GM19467 (cell line): Measurements from ENCODE around the gene PER3.

ENCODE experiments used
- ATAC-seq: cut with Tn5 transposase; IDR thresholded peaks from one replicate; pipeline ENCODE4 v1.9.1; 2021; ENCODE audit warnings: mild to moderate bottlenecking, moderate library complexity; ENCODE audit not compliant: unreplicated experiment

Gene PER3

DNA sequence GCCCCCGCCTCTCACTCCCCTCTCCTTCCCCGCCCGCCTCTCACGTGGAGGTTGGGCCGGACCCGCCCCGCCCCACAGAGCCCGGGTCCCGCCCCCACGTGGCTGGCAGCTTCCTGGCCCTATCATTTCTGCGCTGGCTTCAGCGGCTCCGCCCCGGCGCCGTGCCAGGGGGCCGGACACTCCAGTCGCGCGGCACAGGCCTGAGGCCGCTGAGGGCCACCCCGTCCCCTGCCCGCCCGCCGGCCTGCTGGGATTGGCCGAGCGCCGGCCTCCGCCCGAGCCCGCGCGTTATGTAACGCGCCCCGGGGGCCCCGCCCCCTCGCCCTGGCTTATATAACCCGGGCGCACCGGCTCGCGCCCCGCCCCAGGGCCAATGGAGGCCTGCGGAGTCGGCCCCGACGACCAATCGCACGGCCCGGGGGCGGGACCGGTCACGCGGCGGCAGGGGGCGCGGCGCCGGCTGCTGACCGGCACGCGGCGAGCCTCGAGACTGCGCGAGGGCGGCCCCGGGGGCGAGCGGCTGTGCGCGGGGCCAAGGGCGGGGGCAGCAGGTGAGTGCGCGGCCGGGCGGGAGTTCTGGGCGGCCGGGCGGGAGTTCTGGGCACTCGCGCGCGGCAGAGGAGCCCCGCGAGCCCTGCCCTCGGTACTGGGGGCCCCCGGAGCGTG lies at the start of gene PER3:
Gene PER3, plus strand, starts transcription at position 466 of the 666 bp plus-strand sequence. CDS start 587 bp downstream, outside the sequence.
- ATAC-seq: peak; percentile 87

DNA sequence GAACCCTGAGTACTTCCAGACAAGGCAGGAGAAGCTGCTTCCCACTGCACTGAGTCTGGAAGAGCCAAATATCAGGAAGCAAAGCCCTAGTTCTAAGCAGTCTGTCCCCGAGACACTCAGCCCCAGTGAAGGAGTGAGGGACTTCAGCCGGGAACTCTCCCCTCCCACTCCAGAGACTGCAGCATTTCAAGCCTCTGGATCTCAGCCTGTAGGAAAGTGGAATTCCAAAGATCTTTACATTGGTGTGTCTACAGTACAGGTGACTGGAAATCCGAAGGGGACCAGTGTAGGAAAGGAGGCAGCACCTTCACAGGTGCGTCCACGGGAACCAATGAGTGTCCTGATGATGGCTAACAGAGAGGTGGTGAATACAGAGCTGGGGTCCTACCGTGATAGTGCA lies 46.0 kb upstream of the PER3 start:
- no peak for ATAC-seq

DNA sequence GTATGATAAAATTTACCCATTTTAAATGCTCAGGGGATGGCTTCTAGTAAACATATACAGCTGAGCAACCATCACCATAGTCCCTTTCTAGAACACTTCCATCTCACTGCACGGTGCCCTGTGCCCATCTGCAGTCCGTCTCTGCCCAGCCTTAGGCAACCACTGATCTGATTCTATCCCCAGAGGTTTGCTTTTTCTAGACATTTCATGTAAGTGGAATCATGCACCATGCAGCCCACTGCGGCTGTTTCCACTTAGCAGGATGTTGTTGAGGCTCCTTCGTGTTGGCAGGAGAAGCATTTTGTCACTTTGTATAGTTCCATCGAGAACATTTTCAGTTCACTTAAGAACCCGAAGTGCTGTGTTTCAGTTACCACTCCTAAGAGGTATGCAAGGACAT lies 40.7 kb upstream of the PER3 start:
- no peak for ATAC-seq

DNA sequence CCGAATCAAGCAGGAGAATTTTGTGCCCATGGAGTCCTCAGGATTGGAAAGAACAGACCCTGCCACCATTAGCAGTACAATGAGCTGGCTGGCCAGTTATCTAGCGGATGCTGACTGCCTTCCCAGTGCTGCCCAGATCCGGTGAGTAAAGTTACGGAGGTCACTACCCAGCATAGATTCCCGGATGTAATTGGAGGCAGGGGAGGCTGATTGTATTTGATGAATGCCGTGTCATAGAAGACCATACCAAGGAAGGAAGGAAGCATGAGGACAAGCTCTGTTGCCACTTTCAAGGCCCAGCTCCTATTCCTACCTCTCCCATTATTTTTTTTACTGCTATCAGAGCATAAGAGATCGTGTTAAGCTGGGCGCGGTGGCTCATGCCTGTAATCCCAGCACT lies 39.2 kb upstream of the PER3 start:
- no peak for ATAC-seq

DNA sequence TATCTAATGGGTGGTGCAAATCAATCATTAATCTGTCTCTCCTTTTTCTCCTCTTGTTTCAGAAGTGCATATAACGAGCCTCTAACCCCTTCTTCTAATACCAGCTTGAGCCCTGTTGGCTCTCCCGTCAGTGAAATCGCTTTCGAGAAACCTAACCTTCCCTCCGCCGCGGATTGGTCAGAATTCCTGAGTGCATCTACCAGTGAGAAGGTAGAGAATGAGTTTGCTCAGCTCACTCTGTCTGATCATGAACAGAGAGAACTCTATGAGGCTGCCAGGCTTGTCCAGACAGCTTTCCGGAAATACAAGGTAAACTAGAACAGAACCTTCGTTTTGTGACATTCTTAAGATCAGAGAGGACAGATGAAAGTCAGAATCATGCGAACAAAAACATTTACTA lies 38.3 kb upstream of the PER3 start:
- ATAC-seq: no peak

DNA sequence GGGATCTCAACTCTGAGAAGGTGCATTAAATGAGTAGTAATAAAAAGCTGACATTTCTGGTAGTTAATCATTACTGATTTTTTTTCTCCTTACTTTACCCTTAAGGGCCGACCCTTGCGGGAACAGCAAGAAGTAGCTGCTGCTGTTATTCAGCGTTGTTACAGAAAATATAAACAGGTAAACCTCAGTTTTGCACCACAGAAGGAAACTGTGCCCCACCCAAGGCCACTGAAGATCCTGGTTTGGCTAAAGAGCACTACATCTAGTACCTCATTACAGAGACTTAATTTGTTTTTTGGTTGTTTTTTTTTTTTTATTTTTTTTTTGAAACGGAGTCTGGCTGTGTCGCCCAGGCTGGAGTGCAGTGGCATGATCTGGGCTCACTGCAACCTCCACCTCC lies 36.5 kb upstream of the PER3 start:
- ATAC-seq: no peak

DNA sequence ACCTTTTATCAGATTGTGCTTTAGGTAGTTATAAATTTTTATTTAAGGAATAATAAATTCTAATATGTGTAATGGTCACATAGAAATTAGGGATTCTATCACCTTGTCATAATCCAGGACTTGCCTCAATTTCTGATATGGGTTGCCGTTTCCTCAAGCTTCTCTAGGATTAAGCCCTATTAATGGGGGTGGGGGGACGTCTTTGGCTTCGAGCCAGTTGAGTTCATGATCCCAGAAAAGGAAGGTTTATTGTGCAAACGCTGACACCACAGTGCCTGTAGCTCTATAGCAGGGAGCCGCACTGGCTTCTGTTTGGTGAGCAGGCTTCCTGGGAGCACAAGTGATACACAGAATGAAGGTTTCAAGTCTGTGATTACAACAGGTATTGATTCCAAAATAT lies 35.0 kb upstream of the PER3 start:
- ATAC-seq: no peak

DNA sequence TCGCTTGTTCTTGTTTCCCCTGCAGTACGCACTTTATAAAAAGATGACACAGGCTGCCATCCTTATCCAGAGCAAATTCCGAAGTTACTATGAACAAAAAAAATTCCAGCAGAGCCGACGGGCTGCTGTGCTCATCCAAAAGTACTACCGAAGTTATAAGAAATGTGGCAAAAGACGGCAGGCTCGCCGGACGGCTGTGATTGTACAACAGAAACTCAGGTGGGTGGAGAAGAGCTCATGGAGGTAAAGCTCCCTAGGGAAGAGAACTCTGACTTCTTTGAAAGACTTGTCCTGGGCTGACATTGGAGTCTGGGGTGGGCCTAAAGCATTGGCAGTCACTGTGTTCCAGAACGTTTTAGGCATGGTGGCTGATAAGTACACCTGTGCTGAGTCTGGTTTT lies 32.9 kb upstream of the PER3 start:
- ATAC-seq: no peak

DNA sequence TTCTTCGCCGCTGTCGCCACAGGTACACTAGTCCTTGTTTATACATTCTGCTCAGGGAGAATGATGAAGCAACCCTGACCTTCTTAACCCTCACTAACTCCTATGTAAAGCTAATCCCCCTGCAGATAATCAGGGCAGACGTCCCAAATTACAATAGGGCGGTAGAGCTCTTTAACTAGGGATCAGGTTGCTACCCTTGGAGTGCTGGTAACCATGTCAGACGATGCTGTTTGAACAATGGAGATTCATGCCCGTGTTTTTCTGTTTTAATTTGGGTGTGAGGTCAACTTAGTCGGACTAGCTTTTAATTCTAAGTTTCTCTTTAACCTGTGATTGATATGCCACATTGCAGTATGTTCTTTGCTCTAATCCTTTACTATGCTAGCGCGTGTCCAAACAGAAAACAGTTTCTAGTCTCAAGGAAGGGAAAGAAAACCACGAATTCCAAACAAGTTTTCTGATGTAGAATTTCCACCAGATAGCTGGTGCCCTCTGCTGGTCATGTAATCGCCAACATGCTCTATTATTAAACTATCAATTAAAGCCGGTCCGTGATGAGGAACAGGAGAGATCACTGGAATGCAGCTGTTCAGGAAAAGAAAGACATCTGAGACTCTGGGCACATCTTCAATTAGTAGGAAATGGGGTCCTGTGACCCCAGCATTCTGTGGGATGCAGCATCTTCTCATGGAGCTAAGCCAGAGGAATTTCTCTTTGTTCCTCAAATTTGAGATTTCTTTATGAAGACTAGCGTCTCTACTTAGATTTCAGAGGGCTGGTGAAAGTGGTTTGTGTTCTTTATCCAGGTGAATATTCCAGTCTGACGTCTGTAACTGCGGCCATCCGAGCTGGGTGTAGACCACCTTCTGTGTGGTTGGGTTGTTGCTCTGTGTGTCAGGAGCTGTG lies 31.3 kb upstream of the PER3 start:
- ATAC-seq: no peak

DNA sequence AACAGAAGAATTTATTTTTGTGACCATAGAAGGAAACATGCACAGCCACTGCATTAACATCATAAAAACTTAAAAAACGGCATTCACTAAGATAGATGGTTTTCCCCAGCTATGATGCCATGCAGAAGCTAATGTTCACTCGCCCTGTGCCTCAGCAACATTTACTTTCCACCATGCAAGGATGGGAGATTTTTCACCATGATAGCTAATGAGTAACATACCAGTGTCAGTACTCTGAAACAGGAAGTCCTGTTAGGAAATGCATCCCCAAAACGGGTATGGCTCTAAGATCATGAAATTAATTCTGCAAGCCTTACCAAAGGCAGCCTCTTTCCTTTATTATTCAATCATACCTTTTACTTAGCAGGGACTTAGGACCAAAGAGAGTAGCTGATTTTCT lies 30.4 kb upstream of the PER3 start:
- no peak for ATAC-seq

DNA sequence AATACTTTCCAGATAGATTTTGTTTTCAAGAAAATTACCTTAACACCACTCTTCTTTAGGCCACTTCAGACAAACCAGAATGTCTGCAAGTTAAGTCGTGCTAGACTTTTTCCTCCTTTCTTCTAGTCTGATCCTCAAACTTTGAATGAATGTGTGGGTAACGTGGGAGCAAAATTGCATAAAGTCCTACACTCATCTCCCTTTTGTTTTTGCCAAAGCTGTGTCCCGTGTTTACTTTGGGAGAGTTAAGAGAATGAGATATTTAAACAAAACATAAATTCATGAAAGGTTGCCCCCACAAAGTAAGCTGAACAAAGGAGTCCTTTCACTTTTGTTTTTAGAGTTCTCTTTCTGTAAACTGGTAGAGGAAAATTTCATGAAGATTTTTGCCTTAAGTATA lies 29.9 kb upstream of the PER3 start:
- ATAC-seq: no peak

DNA sequence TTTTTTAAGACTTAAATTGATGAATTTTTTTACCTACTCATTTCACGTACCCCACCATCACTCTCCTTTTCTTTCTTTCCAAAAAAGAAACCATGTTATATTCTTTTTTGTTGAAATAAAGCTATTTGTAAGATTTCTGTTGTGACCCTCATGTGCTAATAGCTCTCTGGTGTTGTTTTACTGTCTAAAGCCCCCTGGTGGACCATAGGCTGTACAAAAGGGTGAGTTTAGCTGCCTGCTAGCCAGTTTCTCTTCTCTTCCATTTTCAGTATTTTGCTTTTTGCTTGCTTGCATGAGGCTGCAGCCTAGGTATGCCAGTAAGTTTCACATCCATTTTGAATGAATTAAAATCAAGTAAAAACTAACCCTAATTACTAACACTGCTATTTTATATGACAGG lies 28.6 kb upstream of the PER3 start:
- ATAC-seq: no peak

DNA sequence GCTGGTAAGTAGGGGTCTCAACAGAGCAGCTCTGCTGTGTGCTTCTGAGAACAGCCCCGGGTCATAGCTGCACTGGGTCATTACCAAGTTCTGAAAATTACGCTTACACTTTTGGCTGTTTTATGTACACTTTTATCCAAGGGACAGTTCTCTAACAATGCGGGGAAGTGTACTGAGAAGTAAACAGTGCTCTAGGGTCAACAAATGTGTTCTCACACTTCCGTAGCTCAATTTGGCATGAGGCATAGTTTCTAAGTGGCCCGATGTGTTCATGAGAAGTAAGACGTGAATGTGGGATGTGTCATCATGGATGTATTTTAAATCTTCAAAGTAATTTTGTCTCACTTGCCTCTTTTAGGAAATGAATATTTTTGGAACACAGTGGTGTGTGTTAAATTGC lies 23.8 kb upstream of the PER3 start:
- no peak for ATAC-seq

DNA sequence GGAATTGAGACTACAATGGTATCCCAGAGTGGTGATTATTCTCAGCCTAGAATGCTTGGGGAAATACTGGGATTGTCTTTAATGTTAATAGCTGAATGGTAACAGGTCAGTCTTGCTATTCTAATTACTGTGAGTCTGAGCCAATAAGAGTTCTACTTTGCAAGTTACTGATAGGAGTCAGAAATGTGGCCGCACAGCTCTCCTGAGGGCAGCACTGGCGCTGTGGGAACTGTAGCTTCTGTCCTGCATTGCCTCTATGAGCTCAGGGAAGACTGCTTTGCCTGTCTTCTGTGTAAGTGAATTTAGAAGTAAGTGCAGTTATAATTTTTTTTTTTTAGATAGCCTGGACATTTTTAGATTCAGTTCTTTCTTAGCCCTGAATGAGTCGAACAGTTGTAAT lies 23.0 kb upstream of the PER3 start:
- ATAC-seq: no peak

DNA sequence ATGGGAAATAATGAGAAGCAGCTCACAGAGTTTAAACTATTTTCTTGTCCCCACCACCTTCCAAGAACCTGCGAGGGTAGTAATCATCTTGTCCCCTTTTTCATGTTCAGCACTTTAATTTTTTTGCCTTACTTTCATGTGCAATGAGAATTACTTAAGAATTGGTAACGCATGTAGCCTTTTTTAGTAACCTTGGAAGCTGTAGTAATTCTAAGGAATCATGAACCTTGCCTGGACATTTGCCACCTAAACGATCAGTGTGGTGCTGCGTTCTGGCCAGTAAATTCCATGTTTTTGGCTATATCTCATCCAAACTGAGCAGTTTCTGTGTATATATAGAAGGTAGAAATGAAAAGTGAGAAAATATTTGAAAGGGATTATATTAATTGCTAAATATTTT lies 16.9 kb upstream of the PER3 start:
- no peak for ATAC-seq

DNA sequence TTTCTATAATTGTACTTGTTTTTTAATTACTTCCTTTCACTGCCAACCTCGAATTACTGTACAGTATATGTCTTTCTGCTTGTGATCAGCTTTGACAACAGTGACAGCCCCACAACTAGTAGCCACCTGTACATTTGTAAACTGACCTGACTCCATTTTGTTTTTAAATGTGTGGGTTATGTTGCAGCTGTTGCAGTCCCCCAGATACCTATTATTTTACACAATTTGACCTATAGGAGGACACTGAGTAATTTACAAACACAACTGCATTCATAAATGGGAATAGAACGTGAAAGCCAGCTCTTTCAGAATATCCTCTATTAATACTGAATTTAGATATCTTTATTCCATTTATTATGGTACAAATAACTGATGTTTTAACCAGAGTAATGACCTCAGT lies 15.5 kb upstream of the PER3 start:
- ATAC-seq: no peak

DNA sequence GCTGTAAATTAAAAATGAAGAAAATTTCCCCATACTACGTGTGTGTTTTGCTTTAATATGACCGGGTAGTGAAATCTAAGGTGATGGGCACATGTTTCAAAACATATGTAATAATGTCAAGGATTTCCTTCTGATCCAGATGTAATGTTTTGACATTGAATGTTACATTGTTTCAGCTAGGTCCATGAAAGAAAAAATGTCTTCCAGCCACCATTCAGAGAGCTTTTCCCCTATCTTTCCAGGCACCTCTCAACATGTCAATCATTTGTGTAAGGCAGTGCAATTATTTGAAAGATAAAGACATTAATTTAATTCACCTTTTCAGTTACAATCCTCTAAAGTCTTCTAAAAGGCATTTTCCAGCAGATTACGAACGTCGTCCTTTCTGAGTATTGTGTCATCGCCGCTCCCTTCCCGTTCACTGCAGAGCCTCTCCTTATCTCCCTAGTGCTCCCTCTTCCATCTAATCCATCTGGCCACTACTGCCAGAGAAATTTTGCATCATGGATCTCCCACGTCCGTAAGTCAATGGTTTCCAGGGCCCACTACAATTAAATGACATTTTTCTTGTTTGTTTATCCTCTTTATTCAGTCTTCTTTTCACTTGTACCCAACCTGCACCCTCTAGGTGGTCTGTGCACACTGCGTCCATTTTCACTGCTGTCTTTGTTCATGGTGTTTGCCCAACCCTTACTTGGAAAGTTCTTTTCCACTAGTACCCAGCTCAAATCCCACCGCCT lies 14.2 kb upstream of the PER3 start:
- no peak for ATAC-seq

DNA sequence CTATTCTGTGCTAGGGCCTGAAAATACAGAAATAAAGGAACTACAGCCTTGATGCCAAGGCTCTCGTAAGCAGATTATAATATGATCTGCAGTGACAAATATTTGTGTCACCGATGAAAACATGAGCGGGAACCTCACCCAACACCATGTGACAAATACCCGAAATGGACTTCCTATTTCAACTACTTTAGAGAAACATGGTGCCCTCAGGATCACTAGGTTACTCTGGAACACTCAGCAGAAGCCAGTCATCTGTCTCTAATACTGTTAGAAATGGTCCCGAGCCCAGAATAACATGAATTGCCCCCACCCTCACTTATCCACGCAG lies 13.5 kb upstream of the PER3 start:
- ATAC-seq: no peak

DNA sequence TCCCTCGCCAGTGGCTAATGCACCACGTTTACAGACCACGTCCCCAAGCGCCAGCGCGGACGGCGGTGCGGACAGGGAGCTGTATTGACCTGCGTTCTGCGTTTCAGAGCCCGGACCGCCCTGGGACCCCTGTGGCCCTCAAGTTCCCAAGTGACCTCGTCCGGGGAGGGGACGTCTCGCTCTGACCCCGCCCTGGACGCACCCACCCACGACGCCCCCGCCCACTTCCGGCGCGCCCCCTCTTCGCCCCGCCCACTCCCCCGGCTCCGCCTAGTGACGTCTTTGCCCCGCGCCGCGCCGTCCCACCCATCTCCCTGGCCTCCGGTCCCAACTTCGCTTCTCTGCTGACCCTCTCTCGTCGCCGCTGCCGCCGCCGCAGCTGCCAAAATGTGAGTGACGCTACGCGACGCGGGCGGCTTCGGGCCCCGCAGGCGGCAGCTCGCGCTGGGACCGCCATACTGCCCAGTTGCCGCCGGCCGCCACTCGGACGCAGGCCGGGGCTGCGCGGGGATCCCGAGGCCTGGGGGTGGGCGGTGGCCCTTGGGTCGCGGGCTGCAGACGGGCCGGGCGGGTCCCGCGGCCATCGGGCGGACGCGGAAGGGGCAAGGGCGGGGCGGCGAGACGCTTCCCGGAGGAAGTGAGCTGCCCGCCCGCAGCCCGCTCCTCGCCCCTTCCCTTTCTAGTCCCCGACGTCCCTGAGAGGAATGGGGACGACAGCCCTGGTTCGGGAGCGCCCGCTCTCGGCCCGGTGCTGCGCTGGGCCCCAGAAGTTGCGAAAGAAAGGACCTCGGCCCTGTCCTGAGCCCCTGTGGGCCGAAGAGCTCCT lies 12.9 kb upstream of the PER3 start, which contains the start of gene VAMP3:
Gene VAMP3, plus strand, starts transcription at position 300 of the 826 bp plus-strand sequence. Its CDS starts 88 bp downstream, at position 388.
- ATAC-seq: peak; percentile 66

DNA sequence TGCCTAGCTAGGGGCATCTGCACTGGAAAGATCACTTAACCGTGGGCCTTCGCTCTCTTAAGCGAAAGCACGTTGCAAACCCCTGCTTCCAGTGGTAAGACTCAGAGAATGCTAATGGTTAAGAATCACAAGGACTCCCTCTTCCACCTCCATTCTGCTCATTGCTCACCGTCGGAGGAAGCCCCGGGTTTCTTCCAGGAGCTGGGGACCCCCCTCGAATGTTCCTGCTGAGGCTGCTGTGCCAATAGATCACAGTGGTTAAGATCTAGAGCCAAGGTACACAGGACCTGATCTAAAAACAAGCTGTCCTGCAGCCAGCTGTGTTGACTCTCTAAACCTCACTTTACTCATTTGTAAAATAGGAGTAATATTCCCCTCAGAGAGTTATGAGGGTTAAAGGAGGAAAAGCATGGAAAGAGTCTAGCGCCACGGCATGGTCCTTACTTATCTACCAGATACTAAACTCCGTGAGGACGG lies 12.2 kb upstream of the PER3 start:
- no peak for ATAC-seq

DNA sequence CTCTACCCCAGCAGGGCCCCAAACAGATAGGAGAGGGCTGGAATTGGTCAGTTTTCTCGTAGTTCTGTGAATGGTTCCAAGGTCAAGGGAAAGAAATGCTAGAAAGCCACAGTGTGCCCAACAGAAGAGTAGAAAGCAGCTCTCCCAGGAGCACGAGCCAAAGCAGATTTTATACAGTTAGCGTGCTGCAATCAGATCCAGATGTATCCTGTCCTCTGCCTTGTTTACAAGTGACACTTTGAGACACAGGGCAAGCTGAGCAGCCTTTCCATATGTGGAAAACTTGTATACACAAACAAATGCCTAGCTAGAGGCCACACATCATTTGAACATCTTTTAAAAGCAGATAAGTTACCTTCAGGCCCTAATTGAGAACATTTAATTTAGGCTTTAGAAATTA lies 6.5 kb upstream of the PER3 start:
- ATAC-seq: no peak
